HEK293T (cell line): ENCODE data around the gene GNB1L.

Experiments
- BHLHE40 ChIP-seq: fragments of 450-650 bp; IDR thresholded peaks from 2 replicates; pipeline ENCODE4 v1.6.1; 2016; ENCODE audit warnings: mild to moderate bottlenecking, moderate library complexity, borderline replicate concordance
- ELF4 ChIP-seq: fragments of 450-650 bp; IDR thresholded peaks from 2 replicates; pipeline ENCODE4 v1.6.1; 2017; ENCODE audit warnings: antibody characterized with exemption
- FOXM1 ChIP-seq: fragments of 450-650 bp; IDR thresholded peaks from 2 replicates; pipeline ENCODE4 v1.6.1; 2017; ENCODE audit warnings: mild to moderate bottlenecking, borderline replicate concordance
- LEF1 ChIP-seq: fragments of 450-650 bp; IDR thresholded peaks from 2 replicates; pipeline ENCODE4 v1.6.1; 2017; ENCODE audit warnings: mild to moderate bottlenecking, borderline replicate concordance
- SP1 ChIP-seq: fragments of 450-650 bp; IDR thresholded peaks from 2 replicates; pipeline ENCODE4 v1.6.1; 2017
- TARDBP ChIP-seq: fragments of 450-650 bp; IDR thresholded peaks from 2 replicates; pipeline ENCODE4 v1.6.1; 2016
- ZNF384 ChIP-seq: fragments of 450-650 bp; IDR thresholded peaks from 2 replicates; pipeline ENCODE4 v1.6.1; 2016
- TF ChIP-seq, protein P1 (sequence below): fragments of 450-650 bp; IDR thresholded peaks from 2 replicates; pipeline ENCODE4 v1.6.1; 2016

DNA sequence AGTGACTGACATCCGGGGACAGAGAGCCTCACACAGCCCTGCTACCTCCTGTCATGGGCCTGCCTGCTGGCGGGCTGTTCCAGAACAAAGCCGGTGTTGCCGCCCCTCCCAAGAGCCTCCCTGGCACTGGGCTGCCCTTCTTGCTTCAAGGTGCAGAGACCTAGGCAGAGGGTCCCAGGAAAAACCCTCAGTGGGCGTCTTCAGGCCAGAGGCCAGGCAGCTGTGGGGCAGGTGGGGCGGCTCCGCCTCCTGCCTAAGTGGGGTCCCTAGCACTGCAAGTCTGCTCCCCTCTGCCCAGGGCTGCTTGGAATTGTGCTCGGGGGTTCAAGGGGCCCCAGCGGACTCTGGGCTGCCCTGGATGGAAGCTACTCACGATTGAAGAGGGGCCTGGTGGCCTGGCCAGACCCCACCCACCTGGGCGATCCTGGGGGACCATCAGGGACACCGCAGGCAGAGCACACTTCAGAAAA lies 20.4 kb upstream of the GNB1L start:
- TF ChIP-seq SP1 (no peak), FOXM1 (no peak), BHLHE40 (no peak), TARDBP (no peak), ZNF384 (no peak), ELF4 (no peak), LEF1 (no peak)
- TF ChIP-seq, protein P1, sequence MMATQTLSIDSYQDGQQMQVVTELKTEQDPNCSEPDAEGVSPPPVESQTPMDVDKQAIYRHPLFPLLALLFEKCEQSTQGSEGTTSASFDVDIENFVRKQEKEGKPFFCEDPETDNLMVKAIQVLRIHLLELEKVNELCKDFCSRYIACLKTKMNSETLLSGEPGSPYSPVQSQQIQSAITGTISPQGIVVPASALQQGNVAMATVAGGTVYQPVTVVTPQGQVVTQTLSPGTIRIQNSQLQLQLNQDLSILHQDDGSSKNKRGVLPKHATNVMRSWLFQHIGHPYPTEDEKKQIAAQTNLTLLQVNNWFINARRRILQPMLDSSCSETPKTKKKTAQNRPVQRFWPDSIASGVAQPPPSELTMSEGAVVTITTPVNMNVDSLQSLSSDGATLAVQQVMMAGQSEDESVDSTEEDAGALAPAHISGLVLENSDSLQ = no peak
